MCF 10A (cell line): ENCODE measurements around the gene FATE1. TPM values are rescaled to one million over a fixed set of nuclear protein-coding genes. Genes with fewer than 3 reads are reported as not detected.

ENCODE experiments used
- BruUV-seq: library from RNA; stranded (reverse); fragments of 400-500 nt; replicated peaks from 2 replicates; lab custom pipeline; 2021; lab: Mats Ljungman, UMichigan
- CTCF ChIA-PET: fragments of 300-600 bp; sonication (Branson Sonifier 250); formaldehyde crosslinking; extraction: SDS; loops from one replicate; lab custom pipeline; 2021; ENCODE audit warnings: antibody characterized with exemption, inconsistent platforms; lab: Yijun Ruan, JAX
- POLR2A ChIA-PET: fragments of 300-600, 350-650 bp; sonication (Branson Sonifier 250); formaldehyde crosslinking; extraction: SDS; loops from one replicate; lab custom pipeline; 2020; ENCODE audit warnings: antibody characterized with exemption, inconsistent platforms; lab: Yijun Ruan, JAX
- DNase-seq: peaks from one replicate; pipeline ENCODE4 v3.0.0-alpha.2; 2018; ENCODE audit not compliant: unreplicated experiment
- H3K27ac Mint-ChIP-seq: one replicate; pipeline ENCODE4 v1.8.0; 2022; ENCODE audit warnings: mild to moderate bottlenecking, low read depth, mixed read lengths; ENCODE audit not compliant: unreplicated experiment
- H3K27me3 Mint-ChIP-seq: one replicate; pipeline ENCODE4 v1.8.0; 2022; ENCODE audit warnings: mixed read lengths; ENCODE audit not compliant: insufficient read depth, unreplicated experiment
- H3K36me3 Mint-ChIP-seq: one replicate; pipeline ENCODE4 v1.8.0; 2022; ENCODE audit warnings: mild to moderate bottlenecking, moderate library complexity, mixed read lengths; ENCODE audit not compliant: insufficient read depth, unreplicated experiment
- H3K4me1 Mint-ChIP-seq: one replicate; pipeline ENCODE4 v1.8.0; 2022; ENCODE audit warnings: mixed read lengths; ENCODE audit not compliant: insufficient read depth, unreplicated experiment
- H3K4me3 Mint-ChIP-seq: one replicate; pipeline ENCODE4 v1.8.0; 2022; ENCODE audit warnings: mild to moderate bottlenecking, moderate library complexity, mixed read lengths; ENCODE audit not compliant: unreplicated experiment
- H3K9me3 Mint-ChIP-seq: one replicate; pipeline ENCODE4 v1.8.0; 2022; ENCODE audit warnings: mixed read lengths; ENCODE audit not compliant: unreplicated experiment
- intact Hi-C: fragments of 100-400 bp; cut with micrococcal nuclease; formaldehyde crosslinking; loops from 2 replicates; pipeline ENCODE4 v1.14.1; 2022
- total RNA-seq: library from RNA; stranded (reverse); gene quantifications from 2 replicates; pipeline ENCODE4 v1.2.3, GENCODE V29; 2022
- TF ChIP-seq, protein P1 (sequence below): fragments of 200-600 bp; IDR thresholded peaks from one replicate; pipeline ENCODE4 v1.8.0; 2022; ENCODE audit warnings: antibody characterized with exemption, mild to moderate bottlenecking; ENCODE audit not compliant: unreplicated experiment

FATE1 gene
- total RNA-seq, 1 experiment from 2014 or later: not detected

DNA sequence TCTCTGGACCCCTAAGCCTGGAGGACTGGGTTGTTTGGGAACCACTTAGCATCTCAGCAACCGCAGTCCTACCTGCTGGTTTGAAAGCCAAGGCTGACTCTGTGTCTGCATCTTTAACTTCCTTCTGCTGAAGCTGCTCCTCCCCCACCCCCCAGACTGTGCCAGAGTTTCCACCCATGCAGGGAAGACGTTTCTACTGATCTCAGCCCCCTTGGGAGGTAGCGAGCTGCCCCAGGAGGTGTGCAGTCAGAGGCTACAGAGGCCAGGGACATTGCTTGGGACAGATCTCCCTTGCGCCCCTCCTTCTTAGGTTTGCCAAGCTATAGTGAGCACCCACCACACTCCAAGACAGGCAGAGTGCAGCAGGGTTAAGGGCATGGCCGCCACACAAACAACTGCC lies 4.7 kb upstream of the FATE1 start:
- Mint-ChIP-seq H3K27ac (no peak overlapping the region), H3K36me3 (no peaks in the 10 kb centered on the region), H3K4me1 (no peaks in the 10 kb centered on the region), H3K9me3 (no peaks in the 10 kb centered on the region), H3K27me3 (no peaks in the 10 kb centered on the region), H3K4me3 (no peak overlapping the region)
- ChIA-PET POLR2A (no interaction called here), CTCF (interaction anchor here (0.5 to 0.8 kb wide), 4 partner anchors 19 to 366 kb away, joined by 3 to 5 read pairs (median 3); no protein-coding TSS in a partner anchor)
- no peak for DNase-seq
- TF ChIP-seq, protein P1, sequence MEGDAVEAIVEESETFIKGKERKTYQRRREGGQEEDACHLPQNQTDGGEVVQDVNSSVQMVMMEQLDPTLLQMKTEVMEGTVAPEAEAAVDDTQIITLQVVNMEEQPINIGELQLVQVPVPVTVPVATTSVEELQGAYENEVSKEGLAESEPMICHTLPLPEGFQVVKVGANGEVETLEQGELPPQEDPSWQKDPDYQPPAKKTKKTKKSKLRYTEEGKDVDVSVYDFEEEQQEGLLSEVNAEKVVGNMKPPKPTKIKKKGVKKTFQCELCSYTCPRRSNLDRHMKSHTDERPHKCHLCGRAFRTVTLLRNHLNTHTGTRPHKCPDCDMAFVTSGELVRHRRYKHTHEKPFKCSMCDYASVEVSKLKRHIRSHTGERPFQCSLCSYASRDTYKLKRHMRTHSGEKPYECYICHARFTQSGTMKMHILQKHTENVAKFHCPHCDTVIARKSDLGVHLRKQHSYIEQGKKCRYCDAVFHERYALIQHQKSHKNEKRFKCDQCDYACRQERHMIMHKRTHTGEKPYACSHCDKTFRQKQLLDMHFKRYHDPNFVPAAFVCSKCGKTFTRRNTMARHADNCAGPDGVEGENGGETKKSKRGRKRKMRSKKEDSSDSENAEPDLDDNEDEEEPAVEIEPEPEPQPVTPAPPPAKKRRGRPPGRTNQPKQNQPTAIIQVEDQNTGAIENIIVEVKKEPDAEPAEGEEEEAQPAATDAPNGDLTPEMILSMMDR: no peak
- no TSS peak for BruUV-seq
- intact Hi-C loops: no loop called here

DNA sequence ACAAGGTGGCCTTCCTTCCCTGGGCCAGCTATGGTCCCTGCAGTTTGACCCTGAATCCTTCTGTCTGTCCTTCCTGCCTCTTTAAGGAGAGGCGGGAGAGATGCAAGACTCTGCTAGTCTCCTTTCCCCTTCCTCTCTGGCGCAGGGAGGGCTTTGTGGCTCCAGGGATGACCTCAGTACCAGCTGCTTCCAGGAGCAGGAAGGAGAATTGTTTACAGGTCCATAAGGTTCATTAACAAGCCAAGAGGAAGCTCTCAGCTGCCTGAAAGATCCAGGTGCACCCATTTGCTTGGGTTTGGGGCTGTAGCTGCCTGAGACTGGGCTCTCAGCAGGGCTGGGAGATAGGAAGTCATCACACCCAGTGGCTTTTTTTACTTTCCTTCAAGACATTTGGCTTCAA lies 4.0 kb upstream of the FATE1 start:
- POLR2A ChIA-PET: no interaction called here
- DNase-seq: no peak
- Mint-ChIP-seq H3K36me3 (no peaks in the 10 kb centered on the region), H3K9me3 (no peaks in the 10 kb centered on the region), H3K27me3 (peaks cover 2% of the 10 kb centered on the region), H3K27ac (no peak overlapping the region), H3K4me1 (no peaks in the 10 kb centered on the region), H3K4me3 (no peak overlapping the region)
- intact Hi-C loops: loop anchor here (2.0 kb wide), 1 partner anchor 925 kb away; the partner anchor contains the start of gene GABRQ
- BruUV-seq: no TSS peak
- CTCF ChIA-PET: no interaction called here
- TF ChIP-seq, protein P1: no peak

DNA sequence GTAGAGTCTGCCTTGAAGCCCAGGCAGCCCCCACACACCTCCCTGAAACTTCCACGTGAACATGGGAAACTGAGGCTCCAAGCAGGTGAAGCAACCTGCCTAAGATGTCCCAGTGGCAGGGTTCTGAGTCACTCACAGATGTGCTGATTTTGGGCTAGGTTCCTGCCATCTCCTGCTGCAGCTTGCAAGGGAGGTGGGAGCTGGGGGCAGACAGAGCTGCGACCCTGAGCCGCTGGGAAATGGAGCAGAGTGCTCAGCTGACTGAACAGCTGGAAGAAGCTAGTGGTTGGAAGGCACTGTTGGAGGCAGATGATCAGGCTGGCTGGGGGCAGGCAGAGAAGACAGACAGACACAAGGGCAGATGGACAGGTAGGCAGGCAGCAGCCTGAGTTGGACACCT lies 3.6 kb upstream of the FATE1 start:
- no peak overlapping the region for H3K4me3 Mint-ChIP-seq
- H3K4me1 Mint-ChIP-seq: no peaks in the 10 kb centered on the region
- no peak overlapping the region for H3K27ac Mint-ChIP-seq
- H3K9me3 Mint-ChIP-seq: peaks cover under 1% of the 10 kb centered on the region
- TF ChIP-seq, protein P1: no peak
- peaks cover 7% of the 10 kb centered on the region for H3K27me3 Mint-ChIP-seq
- H3K36me3 Mint-ChIP-seq: no peaks in the 10 kb centered on the region
- BruUV-seq: no TSS peak
- intact Hi-C loops: loop anchor here (2.0 kb wide), 1 partner anchor 925 kb away; the partner anchor contains the start of gene GABRQ
- CTCF ChIA-PET: interaction anchor here (0.6 to 1.4 kb wide), 2 partner anchors 924 to 944 kb away, joined by 3 to 6 read pairs; no protein-coding TSS in a partner anchor
- POLR2A ChIA-PET: no interaction called here
- DNase-seq: no peak

DNA sequence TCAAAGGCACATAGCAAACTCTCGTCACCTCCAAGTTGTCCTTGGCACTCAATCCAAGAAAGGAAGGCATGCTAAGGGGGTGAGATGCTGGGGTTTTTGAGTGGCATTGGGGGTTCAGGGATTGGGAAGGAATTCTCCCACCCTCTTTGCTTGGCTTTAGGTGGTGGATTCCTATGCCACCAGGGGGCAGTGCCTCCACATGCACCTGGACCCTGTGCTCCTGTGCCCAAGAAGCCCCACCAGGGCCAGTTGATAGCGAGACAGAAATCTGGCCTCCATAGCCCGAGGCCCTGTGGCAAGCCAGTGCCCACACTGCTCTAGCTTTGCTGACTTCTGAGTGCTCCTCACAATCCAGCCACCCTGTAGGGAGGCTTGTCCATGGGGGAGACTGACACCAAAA lies 2.0 kb upstream of the FATE1 start:
- intact Hi-C loops: loop anchor here (2.0 kb wide), 1 partner anchor 923 kb away; the partner anchor contains the start of gene GABRQ

More for the DNA sequence above, 2.0 kb upstream of the FATE1 start:
- POLR2A ChIA-PET: no interaction called here
- Mint-ChIP-seq H3K27me3 (peaks cover 15% of the 10 kb centered on the region), H3K36me3 (no peaks in the 10 kb centered on the region), H3K27ac (no peak overlapping the region), H3K4me3 (no peak overlapping the region), H3K9me3 (peaks cover 9% of the 10 kb centered on the region), H3K4me1 (no peaks in the 10 kb centered on the region)
- BruUV-seq: no TSS peak
- TF ChIP-seq, protein P1: peak; percentile 33
- DNase-seq: peak; percentile 47
- CTCF ChIA-PET: interaction anchor here (0.6 to 1.2 kb wide), 6 partner anchors 9 to 1217 kb away, joined by 3 to 4 read pairs (median 3); no protein-coding TSS in a partner anchor
